HL-60 (cell line): ENCODE data around the gene KLHL40.

Experiments
- GABPA ChIP-seq: IDR thresholded peaks from 2 replicates; pipeline ENCODE4 v1.6.1; 2012; ENCODE audit warnings: low read depth
- POLR2AphosphoS5 ChIP-seq: IDR thresholded peaks from 2 replicates; pipeline ENCODE4 v1.6.1; 2012; ENCODE audit warnings: low read depth
- TF ChIP-seq, protein P1 (sequence below): IDR thresholded peaks from one replicate; pipeline ENCODE4 v1.5.1; 2011; ENCODE audit warnings: low read length, control low read depth, inconsistent platforms; ENCODE audit not compliant: insufficient read depth
- TF ChIP-seq, protein P2 (sequence below): IDR thresholded peaks from 2 replicates; pipeline ENCODE4 v1.6.1; 2012; ENCODE audit warnings: low read depth; ENCODE audit not compliant: insufficient replicate concordance

GRCh38 chr3:42725454-42725853, 40.1 kb downstream of the KLHL40 start:
- TF ChIP-seq, protein P1, sequence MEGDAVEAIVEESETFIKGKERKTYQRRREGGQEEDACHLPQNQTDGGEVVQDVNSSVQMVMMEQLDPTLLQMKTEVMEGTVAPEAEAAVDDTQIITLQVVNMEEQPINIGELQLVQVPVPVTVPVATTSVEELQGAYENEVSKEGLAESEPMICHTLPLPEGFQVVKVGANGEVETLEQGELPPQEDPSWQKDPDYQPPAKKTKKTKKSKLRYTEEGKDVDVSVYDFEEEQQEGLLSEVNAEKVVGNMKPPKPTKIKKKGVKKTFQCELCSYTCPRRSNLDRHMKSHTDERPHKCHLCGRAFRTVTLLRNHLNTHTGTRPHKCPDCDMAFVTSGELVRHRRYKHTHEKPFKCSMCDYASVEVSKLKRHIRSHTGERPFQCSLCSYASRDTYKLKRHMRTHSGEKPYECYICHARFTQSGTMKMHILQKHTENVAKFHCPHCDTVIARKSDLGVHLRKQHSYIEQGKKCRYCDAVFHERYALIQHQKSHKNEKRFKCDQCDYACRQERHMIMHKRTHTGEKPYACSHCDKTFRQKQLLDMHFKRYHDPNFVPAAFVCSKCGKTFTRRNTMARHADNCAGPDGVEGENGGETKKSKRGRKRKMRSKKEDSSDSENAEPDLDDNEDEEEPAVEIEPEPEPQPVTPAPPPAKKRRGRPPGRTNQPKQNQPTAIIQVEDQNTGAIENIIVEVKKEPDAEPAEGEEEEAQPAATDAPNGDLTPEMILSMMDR, result no peak
- TF ChIP-seq POLR2AphosphoS5 (no peak), GABPA (no peak)
- TF ChIP-seq, protein P2, sequence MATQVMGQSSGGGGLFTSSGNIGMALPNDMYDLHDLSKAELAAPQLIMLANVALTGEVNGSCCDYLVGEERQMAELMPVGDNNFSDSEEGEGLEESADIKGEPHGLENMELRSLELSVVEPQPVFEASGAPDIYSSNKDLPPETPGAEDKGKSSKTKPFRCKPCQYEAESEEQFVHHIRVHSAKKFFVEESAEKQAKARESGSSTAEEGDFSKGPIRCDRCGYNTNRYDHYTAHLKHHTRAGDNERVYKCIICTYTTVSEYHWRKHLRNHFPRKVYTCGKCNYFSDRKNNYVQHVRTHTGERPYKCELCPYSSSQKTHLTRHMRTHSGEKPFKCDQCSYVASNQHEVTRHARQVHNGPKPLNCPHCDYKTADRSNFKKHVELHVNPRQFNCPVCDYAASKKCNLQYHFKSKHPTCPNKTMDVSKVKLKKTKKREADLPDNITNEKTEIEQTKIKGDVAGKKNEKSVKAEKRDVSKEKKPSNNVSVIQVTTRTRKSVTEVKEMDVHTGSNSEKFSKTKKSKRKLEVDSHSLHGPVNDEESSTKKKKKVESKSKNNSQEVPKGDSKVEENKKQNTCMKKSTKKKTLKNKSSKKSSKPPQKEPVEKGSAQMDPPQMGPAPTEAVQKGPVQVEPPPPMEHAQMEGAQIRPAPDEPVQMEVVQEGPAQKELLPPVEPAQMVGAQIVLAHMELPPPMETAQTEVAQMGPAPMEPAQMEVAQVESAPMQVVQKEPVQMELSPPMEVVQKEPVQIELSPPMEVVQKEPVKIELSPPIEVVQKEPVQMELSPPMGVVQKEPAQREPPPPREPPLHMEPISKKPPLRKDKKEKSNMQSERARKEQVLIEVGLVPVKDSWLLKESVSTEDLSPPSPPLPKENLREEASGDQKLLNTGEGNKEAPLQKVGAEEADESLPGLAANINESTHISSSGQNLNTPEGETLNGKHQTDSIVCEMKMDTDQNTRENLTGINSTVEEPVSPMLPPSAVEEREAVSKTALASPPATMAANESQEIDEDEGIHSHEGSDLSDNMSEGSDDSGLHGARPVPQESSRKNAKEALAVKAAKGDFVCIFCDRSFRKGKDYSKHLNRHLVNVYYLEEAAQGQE, result no peak
